ENCODE results near the gene XYLT1. TPM values are rescaled to one million over a fixed set of nuclear protein-coding genes. Genes with fewer than 3 reads are reported as not detected.

Gene XYLT1
- total and polyA plus RNA-seq, 2 of the 4 experiments (the other 2 are of a cell fraction), result 9.0 to 12.7 TPM

- Histone ChIP-seq H3K14ac (replicated peaks; ENCODE audit: low read depth, low read length) (no peak overlapping the region), H3K4me1 (ENCODE audit: control insufficient read depth, insufficient read depth, low read length) (no peaks in the 10 kb centered on the region), H3K18ac (ENCODE audit: low read depth, low read length) (no peak overlapping the region), H3K23ac (ENCODE audit: low read depth, low read length) (no peak overlapping the region), H3K9ac (ENCODE audit: low read depth, low read length) (no peak overlapping the region), H2BK5ac (ENCODE audit: low read depth, low read length, poor library complexity, severe bottlenecking) (no peak overlapping the region), H2AK5ac (ENCODE audit: low read depth, low read length) (no peak overlapping the region), H3K79me1 (ENCODE audit: low read depth in 1 of 2, low read length in 2 of 2) (no peaks in the 10 kb centered on the region), H3K4ac (ENCODE audit: low read depth, low read length) (no peak overlapping the region), H4K91ac (ENCODE audit: insufficient read depth, low read depth, low read length) (no peak overlapping the region), H3K27me3 (ENCODE audit: control insufficient read depth, insufficient read depth, low read length) (no peaks in the 10 kb centered on the region), H4K8ac (ENCODE audit: low read depth in 2 of 2, low read length in 2 of 2) (no peak overlapping the region), H4K5ac (ENCODE audit: low read depth, low read length) (no peak overlapping the region), H3K4me3 (ENCODE audit: insufficient read depth, low read depth, low read length) (no peak overlapping the region), H2AFZ (replicated peaks; ENCODE audit: low read length, poor library complexity) (no peak overlapping the region), H3K4me2 (ENCODE audit: low read depth, low read length) (no peak overlapping the region), H3K36me3 (ENCODE audit: control insufficient read depth, insufficient read depth, low read length) (no peaks in the 10 kb centered on the region), H2BK20ac (ENCODE audit: low read depth, low read length) (no peak overlapping the region), H3K9me1 (ENCODE audit: insufficient read depth, low read length) (no peaks in the 10 kb centered on the region), H3K9me3 (ENCODE audit: control insufficient read depth, insufficient read depth, low read length) (no peaks in the 10 kb centered on the region), H3K27ac (ENCODE audit: insufficient read depth, low read length) (no peak overlapping the region), H2BK15ac (ENCODE audit: low read depth, low read length) (no peak overlapping the region), H4K20me1 (ENCODE audit: insufficient read depth, low read length) (no peaks in the 10 kb centered on the region), H2AK9ac (replicated peaks; ENCODE audit: low read depth, low read length, poor library complexity) (no peak overlapping the region), H2BK120ac (ENCODE audit: low read depth, low read length) (no peak overlapping the region), H3K56ac (ENCODE audit: extremely low read depth, insufficient read depth, low read length) (no peak overlapping the region)
- BruUV-seq (replicated peaks), result no TSS peak
- in situ Hi-C loops (cut with MboI; ENCODE audit: low sequenced_read_pairs) (no loop called here), intact Hi-C loops (cut with micrococcal nuclease) (no loop called here), dilution Hi-C loops (cut with HindIII; ENCODE audit: low sequenced_read_pairs, unreplicated experiment) (no loop called here)
- WGBS, 2 experiments (ENCODE audit: extremely low coverage in 2 of 2, insufficient read length in 1 of 2), result 100% methylated on average over 1 of the region's 7 CpGs; no CpG with 5 or more reads in 1 of the 2 experiments
- ChIA-PET CTCF (interaction anchor here (1.1 kb wide), 1 partner anchor 68 kb away, joined by 3 read pairs; no protein-coding TSS in a partner anchor), POLR2A (ENCODE audit: unreplicated experiment) (no interaction called here)
- DNase-seq, result no peak
- TF ChIP-seq SMC3 (IDR thresholded peaks at IDR 0.05; ENCODE audit: low read depth, low read length) (no peak), BHLHE40 (IDR thresholded peaks at IDR 0.05; ENCODE audit: low read depth, low read length) (no peak), CTCF (conservative IDR thresholded peaks at IDR 0.05; ENCODE audit: low read depth, low read length) (no peak), RCOR1 (IDR thresholded peaks at IDR 0.05; ENCODE audit: insufficient replicate concordance, low read length) (no peak)
- no peak for ATAC-seq (ENCODE audit: low read depth)
Measured at GRCh38 chr16:17082095-17082882, 388.5 kb downstream of the XYLT1 start.
